Effector memory CD4-positive, alpha-beta T cell (primary cell): Measurements from ENCODE around the gene EVX1.

ENCODE experiments used
- DNase-seq, 3 donors: peaks; one replicate each; pipeline ENCODE4 v3.0.0-alpha.2; 2020
- H3K27ac ChIP-seq: 2 replicates; pipeline ENCODE4 v1.7.0; 2013; ENCODE audit warnings: mild to moderate bottlenecking, low read length, moderate library complexity; ENCODE audit not compliant: insufficient read depth, poor library complexity, severe bottlenecking
- H3K27me3 ChIP-seq: replicated peaks from 2 replicates; pipeline ENCODE4 v1.7.0; 2013; ENCODE audit warnings: mild to moderate bottlenecking, low read length; ENCODE audit not compliant: insufficient read depth, control insufficient read depth, poor library complexity, severe bottlenecking
- H3K36me3 ChIP-seq: 2 replicates; pipeline ENCODE4 v1.7.0; 2013; ENCODE audit warnings: mild to moderate bottlenecking, low read length, moderate library complexity; ENCODE audit not compliant: control insufficient read depth, insufficient read depth
- H3K4me1 ChIP-seq: 2 replicates; pipeline ENCODE4 v1.7.0; 2013; ENCODE audit warnings: low read length, mild to moderate bottlenecking; ENCODE audit not compliant: control insufficient read depth, insufficient read depth, poor library complexity, severe bottlenecking
- H3K4me3 ChIP-seq: 2 replicates; pipeline ENCODE4 v1.7.0; 2013; ENCODE audit warnings: low read length, low read depth, mild to moderate bottlenecking; ENCODE audit not compliant: insufficient read depth, poor library complexity, severe bottlenecking
- H3K9me3 ChIP-seq: 2 replicates; pipeline ENCODE4 v1.7.0; 2013; ENCODE audit warnings: mild to moderate bottlenecking, low read length, moderate library complexity; ENCODE audit not compliant: control insufficient read depth

EVX1 gene

GRCh38 chr7:27205325-27206280 is 37.0 kb upstream of the EVX1 start:
- H3K9me3 ChIP-seq: no peaks in the 10 kb centered on the region
- H3K4me3 ChIP-seq: no peak overlapping the region
- H3K36me3 ChIP-seq: no peaks in the 10 kb centered on the region
- peaks cover 72% of the 10 kb centered on the region for H3K27me3 ChIP-seq
- H3K27ac ChIP-seq: no peak overlapping the region
- peaks cover 25% of the 10 kb centered on the region for H3K4me1 ChIP-seq
- DNase-seq: no peak

- H3K27me3 ChIP-seq: peaks cover 72% of the 10 kb centered on the region
- peaks cover 15% of the 10 kb centered on the region for H3K4me1 ChIP-seq
- H3K27ac ChIP-seq: no peak overlapping the region
- H3K36me3 ChIP-seq: no peaks in the 10 kb centered on the region
- no peak for DNase-seq
- no peaks in the 10 kb centered on the region for H3K9me3 ChIP-seq
- H3K4me3 ChIP-seq: no peak overlapping the region
These were observed 35.1 kb upstream of the EVX1 start for GRCh38 chr7:27207348-27207985.

- peaks cover 74% of the 10 kb centered on the region for H3K27me3 ChIP-seq
- no peaks in the 10 kb centered on the region for H3K9me3 ChIP-seq
- no peak overlapping the region for H3K27ac ChIP-seq
- H3K36me3 ChIP-seq: no peaks in the 10 kb centered on the region
- H3K4me3 ChIP-seq: no peak overlapping the region
- DNase-seq: no peak
- H3K4me1 ChIP-seq: peaks cover 15% of the 10 kb centered on the region
These were observed 33.6 kb upstream of the EVX1 start for GRCh38 chr7:27208998-27209397.

- Histone ChIP-seq H3K4me1 (peaks cover 12% of the 10 kb centered on the region), H3K27me3 (peaks cover 64% of the 10 kb centered on the region), H3K4me3 (no peak overlapping the region), H3K27ac (no peak overlapping the region), H3K9me3 (no peaks in the 10 kb centered on the region), H3K36me3 (no peaks in the 10 kb centered on the region)
- DNase-seq: no peak
These were observed 32.6 kb upstream of the EVX1 start for GRCh38 chr7:27209933-27210440.

- Histone ChIP-seq H3K9me3 (no peaks in the 10 kb centered on the region), H3K4me3 (no peak overlapping the region), H3K27me3 (peaks cover 58% of the 10 kb centered on the region), H3K36me3 (no peaks in the 10 kb centered on the region), H3K27ac (no peak overlapping the region), H3K4me1 (peaks cover 6% of the 10 kb centered on the region)
- DNase-seq: no peak
These were observed 32.0 kb upstream of the EVX1 start for GRCh38 chr7:27210441-27211083.

GRCh38 chr7:27211084-27211446 is 31.5 kb upstream of the EVX1 start:
- no peak for DNase-seq
- Histone ChIP-seq H3K36me3 (no peaks in the 10 kb centered on the region), H3K4me1 (peaks cover 3% of the 10 kb centered on the region), H3K9me3 (no peaks in the 10 kb centered on the region), H3K27ac (no peak overlapping the region), H3K4me3 (no peak overlapping the region), H3K27me3 (peaks cover 53% of the 10 kb centered on the region)

- no peak overlapping the region for H3K4me3 ChIP-seq
- H3K27ac ChIP-seq: no peak overlapping the region
- H3K4me1 ChIP-seq: peaks cover 3% of the 10 kb centered on the region
- H3K27me3 ChIP-seq: peaks cover 48% of the 10 kb centered on the region
- no peaks in the 10 kb centered on the region for H3K36me3 ChIP-seq
- DNase-seq: no peak
- no peaks in the 10 kb centered on the region for H3K9me3 ChIP-seq
These were observed 30.8 kb upstream of the EVX1 start for GRCh38 chr7:27211764-27212204.

GRCh38 chr7:27212497-27213432 is 29.8 kb upstream of the EVX1 start:
- H3K27me3 ChIP-seq: peaks cover 40% of the 10 kb centered on the region
- H3K27ac ChIP-seq: no peak overlapping the region
- H3K36me3 ChIP-seq: no peaks in the 10 kb centered on the region
- peaks cover 3% of the 10 kb centered on the region for H3K4me1 ChIP-seq
- DNase-seq: no peak
- no peaks in the 10 kb centered on the region for H3K9me3 ChIP-seq
- H3K4me3 ChIP-seq: no peak overlapping the region
